ENCODE data around the gene TSPEAR.

The TSPEAR gene

DNA sequence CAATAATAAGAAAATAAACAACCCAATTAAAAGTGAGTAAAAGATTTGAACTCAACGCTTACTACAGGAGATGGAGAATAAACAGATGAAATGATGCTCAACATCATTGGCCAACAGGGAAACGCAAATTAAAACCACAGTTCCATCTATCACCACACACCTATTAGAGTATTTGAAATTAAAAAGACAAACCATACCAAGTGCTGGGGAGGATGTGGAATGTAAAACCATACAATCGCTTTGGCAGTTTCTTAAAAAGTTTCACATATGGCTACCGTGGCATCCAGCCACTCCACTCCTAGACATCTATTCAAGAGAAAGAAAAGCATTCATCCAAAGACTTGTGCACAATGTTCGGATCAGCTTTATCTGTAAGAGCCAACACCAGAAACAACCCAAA is 257.3 kb downstream of the TSPEAR start:
- H3K9me3 ChIP-seq (ENCODE audit: control insufficient read depth, low read length), result peaks cover 3% of the 10 kb centered on the region
- no peaks in the 10 kb centered on the region for H3K36me3 ChIP-seq (ENCODE audit: control insufficient read depth, insufficient read depth, low read length)
- H3K4me1 ChIP-seq (ENCODE audit: control insufficient read depth, insufficient read depth, low read length), result no peaks in the 10 kb centered on the region
- no peak overlapping the region for H3K4me3 ChIP-seq (ENCODE audit: insufficient read depth, low read depth, low read length)
- H3K27ac ChIP-seq (ENCODE audit: insufficient read depth, low read depth, low read length, poor library complexity, severe bottlenecking), result no peak overlapping the region
- peaks cover 14% of the 10 kb centered on the region for H3K27me3 ChIP-seq (ENCODE audit: control insufficient read depth, insufficient read depth, low read length, poor library complexity, severe bottlenecking)
- WGBS, 2 experiments, result 91 to 94% methylated on average over 3 to 5 of the region's 5 CpGs

DNA sequence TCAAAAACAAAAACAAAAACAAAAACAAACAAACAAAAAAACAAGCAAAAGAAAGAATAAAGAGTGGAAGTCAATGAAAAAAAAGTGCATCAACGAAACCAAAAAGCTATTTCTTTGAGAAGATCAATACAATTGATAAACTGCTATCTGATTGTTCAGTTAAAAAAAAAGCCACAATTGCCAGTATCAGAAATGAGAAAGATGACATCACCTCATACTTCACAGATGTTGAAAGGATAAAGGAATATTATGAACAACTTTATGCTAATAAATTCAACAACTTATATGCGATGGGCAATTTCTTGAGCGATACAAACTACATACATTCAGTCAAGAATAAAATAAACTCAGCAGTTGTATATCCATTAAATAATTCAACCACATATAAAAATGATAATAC is 258.3 kb downstream of the TSPEAR start:
- peaks cover 3% of the 10 kb centered on the region for H3K9me3 ChIP-seq (ENCODE audit: control insufficient read depth, low read length)
- H3K27ac ChIP-seq (ENCODE audit: insufficient read depth, low read depth, low read length, poor library complexity, severe bottlenecking), result no peak overlapping the region
- peaks cover 14% of the 10 kb centered on the region for H3K27me3 ChIP-seq (ENCODE audit: control insufficient read depth, insufficient read depth, low read length, poor library complexity, severe bottlenecking)
- peaks cover 8% of the 10 kb centered on the region for H3K4me1 ChIP-seq (ENCODE audit: control insufficient read depth, insufficient read depth, low read length)
- H3K36me3 ChIP-seq (ENCODE audit: control insufficient read depth, insufficient read depth, low read length), result no peaks in the 10 kb centered on the region
- no peak overlapping the region for H3K4me3 ChIP-seq (ENCODE audit: insufficient read depth, low read depth, low read length)
- 94 to 99% methylated on average over 2 to 3 of the region's 3 CpGs for WGBS, 2 experiments

DNA sequence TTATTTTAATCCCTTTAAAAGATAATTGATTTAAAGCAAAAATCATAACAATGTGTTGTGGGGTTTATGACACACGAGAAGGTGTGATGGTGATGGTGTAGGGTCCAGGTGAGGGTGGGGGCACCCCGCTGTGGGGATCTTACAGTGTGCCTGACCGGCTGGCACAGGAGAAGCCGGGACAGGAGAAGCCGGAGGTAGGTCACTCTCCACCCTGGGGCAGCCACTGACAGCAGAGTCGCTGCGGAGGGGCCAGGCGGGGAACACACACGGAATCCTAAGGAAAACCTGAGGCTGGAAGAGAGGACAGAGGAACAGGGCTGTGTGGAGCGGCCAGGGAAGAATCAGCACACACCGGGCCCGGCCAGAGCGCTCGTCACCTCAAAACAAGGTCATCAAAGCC is 260.4 kb downstream of the TSPEAR start:
- WGBS, 2 experiments, result 90 to 91% methylated on average over 14 of the region's 14 CpGs
- H3K9me3 ChIP-seq (ENCODE audit: control insufficient read depth, low read length), result peaks cover 3% of the 10 kb centered on the region
- peaks cover 8% of the 10 kb centered on the region for H3K27me3 ChIP-seq (ENCODE audit: control insufficient read depth, insufficient read depth, low read length, poor library complexity, severe bottlenecking)
- peaks cover 9% of the 10 kb centered on the region for H3K4me1 ChIP-seq (ENCODE audit: control insufficient read depth, insufficient read depth, low read length)
- H3K36me3 ChIP-seq (ENCODE audit: control insufficient read depth, insufficient read depth, low read length), result no peaks in the 10 kb centered on the region
- H3K4me3 ChIP-seq (ENCODE audit: insufficient read depth, low read depth, low read length), result no peak overlapping the region
- H3K27ac ChIP-seq (ENCODE audit: insufficient read depth, low read depth, low read length, poor library complexity, severe bottlenecking), result no peak overlapping the region

DNA sequence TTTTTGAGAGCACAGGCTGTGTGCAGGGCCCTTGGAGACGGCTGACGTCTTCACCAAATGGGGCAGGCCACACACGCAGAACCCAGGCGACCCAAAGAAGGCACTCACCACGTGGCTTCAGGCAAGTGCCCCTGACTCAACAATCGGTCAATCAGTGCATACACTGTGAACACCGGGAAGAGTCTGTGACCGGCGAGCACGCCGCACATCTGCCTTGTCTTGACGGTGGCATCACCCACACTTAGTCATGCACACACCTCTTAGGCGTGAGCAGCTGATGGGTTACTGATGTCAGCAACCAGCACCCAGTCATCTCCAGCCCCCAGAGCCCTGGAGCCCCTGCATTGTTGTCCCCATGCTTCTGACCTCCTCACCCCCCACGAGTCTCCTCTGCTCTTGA is 261.0 kb downstream of the TSPEAR start:
- Histone ChIP-seq H3K4me3 (ENCODE audit: insufficient read depth, low read depth, low read length) (no peak overlapping the region), H3K36me3 (ENCODE audit: control insufficient read depth, insufficient read depth, low read length) (no peaks in the 10 kb centered on the region), H3K27ac (ENCODE audit: insufficient read depth, low read depth, low read length, poor library complexity, severe bottlenecking) (no peak overlapping the region), H3K27me3 (ENCODE audit: control insufficient read depth, insufficient read depth, low read length, poor library complexity, severe bottlenecking) (peaks cover 5% of the 10 kb centered on the region), H3K4me1 (ENCODE audit: control insufficient read depth, insufficient read depth, low read length) (peaks cover 9% of the 10 kb centered on the region), H3K9me3 (ENCODE audit: control insufficient read depth, low read length) (peaks cover 3% of the 10 kb centered on the region)
- whole genome bisulfite sequencing, 2 experiments, result 84 to 85% methylated on average over 14 of the region's 14 CpGs

DNA sequence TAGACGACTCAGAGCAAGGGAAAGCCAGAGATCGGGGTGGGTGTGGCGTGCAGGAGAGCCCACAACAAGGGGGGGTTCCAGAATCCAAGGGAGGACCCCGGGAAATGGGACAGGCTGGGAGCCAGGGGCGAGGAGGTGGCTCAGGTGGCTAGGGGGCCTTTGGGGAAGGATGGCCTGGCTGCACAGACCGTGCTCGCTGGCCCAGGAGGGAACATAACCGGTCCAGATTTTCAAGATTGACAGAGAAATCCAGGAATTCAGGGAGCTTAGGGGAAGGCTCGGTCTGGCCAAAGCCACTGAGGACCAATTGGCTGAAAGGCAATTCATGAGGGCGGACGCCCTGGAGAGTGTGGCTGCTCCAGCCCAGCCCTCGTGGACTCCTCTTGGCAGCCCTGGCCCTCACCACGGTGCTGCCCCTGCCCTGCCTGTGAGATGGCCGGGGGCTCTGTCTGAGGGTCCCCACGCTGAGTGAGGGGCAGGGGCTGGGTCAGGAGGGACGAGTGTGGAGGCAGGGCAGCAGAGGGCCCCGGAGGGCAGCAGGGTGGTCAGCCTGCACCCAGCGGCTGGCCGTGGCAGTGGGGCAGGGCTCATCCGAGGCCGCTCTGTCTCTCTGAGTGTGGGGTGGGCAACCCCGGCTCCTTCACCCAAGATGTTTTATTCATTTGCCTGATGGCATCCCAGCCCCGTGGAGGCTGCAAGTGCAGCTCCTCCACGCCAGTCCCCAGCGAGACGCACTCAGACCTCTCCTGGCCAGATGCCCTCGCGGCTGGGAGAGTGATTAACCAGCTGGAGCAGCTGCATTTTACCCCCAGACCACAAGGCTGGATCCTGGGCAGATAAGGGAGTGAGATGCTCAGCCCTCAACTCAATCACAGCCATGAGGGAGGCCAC is 261.7 kb downstream of the TSPEAR start:
- WGBS, 2 experiments, result 84 to 87% methylated on average over 28 of the region's 28 CpGs
- H3K27me3 ChIP-seq (ENCODE audit: control insufficient read depth, insufficient read depth, low read length, poor library complexity, severe bottlenecking), result peaks cover 5% of the 10 kb centered on the region
- H3K4me3 ChIP-seq (ENCODE audit: insufficient read depth, low read depth, low read length), result no peak overlapping the region
- peaks cover 9% of the 10 kb centered on the region for H3K4me1 ChIP-seq (ENCODE audit: control insufficient read depth, insufficient read depth, low read length)
- no peak overlapping the region for H3K27ac ChIP-seq (ENCODE audit: insufficient read depth, low read depth, low read length, poor library complexity, severe bottlenecking)
- H3K9me3 ChIP-seq (ENCODE audit: control insufficient read depth, low read length), result peaks cover 3% of the 10 kb centered on the region
- no peaks in the 10 kb centered on the region for H3K36me3 ChIP-seq (ENCODE audit: control insufficient read depth, insufficient read depth, low read length)

DNA sequence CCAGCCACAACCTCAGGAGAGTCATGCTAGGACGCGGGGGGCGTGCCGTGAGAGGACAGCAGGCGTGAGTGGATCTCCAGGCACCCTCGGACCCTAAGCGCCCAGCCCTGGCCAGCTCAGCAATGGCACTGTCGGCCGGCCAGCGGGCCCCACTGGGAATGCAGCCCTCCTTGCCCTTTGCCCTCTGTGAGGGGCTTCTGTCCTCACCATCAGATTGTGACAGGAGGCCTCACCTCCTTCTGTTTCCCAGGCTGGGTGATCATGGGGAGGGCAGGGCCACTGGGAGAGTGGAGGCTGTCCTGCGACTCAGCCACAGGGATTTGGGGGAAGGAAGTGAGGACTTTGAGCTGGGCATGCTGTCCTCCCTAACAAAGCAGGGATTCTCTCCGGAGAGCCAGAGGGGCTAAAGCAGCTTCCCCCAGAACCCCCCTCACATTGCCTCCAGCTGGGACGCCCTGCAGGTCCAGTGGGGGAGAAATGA is 262.7 kb downstream of the TSPEAR start:
- Histone ChIP-seq H3K9me3 (ENCODE audit: control insufficient read depth, low read length) (no peaks in the 10 kb centered on the region), H3K4me1 (ENCODE audit: control insufficient read depth, insufficient read depth, low read length) (peaks cover 9% of the 10 kb centered on the region), H3K36me3 (ENCODE audit: control insufficient read depth, insufficient read depth, low read length) (no peaks in the 10 kb centered on the region), H3K27me3 (ENCODE audit: control insufficient read depth, insufficient read depth, low read length, poor library complexity, severe bottlenecking) (no peaks in the 10 kb centered on the region), H3K27ac (ENCODE audit: insufficient read depth, low read depth, low read length, poor library complexity, severe bottlenecking) (no peak overlapping the region), H3K4me3 (ENCODE audit: insufficient read depth, low read depth, low read length) (no peak overlapping the region)
- WGBS, 2 experiments, result 82 to 84% methylated on average over 13 of the region's 13 CpGs

All from ectodermal cell (in vitro differentiated cells).